Naive thymus-derived CD8-positive, alpha-beta T cell (primary cell): ENCODE data around the gene RPL29. TPM values are rescaled to one million over a fixed set of nuclear protein-coding genes. Genes with fewer than 3 reads are reported as not detected.
"Not testable (repeated sequence)": the region's sequence is repeated elsewhere in the genome, so short reads cannot be mapped to it uniquely, and the experiment has no call there.

Experiments used
- ATAC-seq, 2 donors: fragments of 150-1000 bp; cut with Tn5 transposase in 1 of 2; sonication (Bioruptor Pico), chemical (Tn5 transposase) in 1 of 2; 1 replicate in 1 of 2; 2 replicates in 1 of 2; pipeline ENCODE4 v1.10.0; 2021; ENCODE audit warnings: mild to moderate bottlenecking in 2 of 2, moderate library complexity in 2 of 2
- POLR2A ChIA-PET: fragments of 350-600 bp; sonication (Branson Sonifier 250); formaldehyde crosslinking; loops from one replicate; lab custom pipeline; 2021; ENCODE audit warnings: antibody characterized with exemption; lab: Charles Lee
- DNase-seq, 10 donors: peaks; one replicate each; pipeline versions ENCODE4 v3.0.0 to v3.0.0-alpha.2; 2020 to 2022
- H3K27ac Mint-ChIP-seq, 10 donors: one replicate each; pipeline ENCODE4 v1.8.0; 2020 to 2022; ENCODE audit warnings: mild to moderate bottlenecking in 10 of 10, mixed read lengths in 10 of 10, moderate library complexity in 4 of 10, inconsistent platforms in 1 of 10
- H3K27me3 Mint-ChIP-seq, 5 donors: one replicate each; pipeline ENCODE4 v1.8.0; 2021 to 2022; ENCODE audit warnings: mixed read lengths in 5 of 5
- H3K36me3 Mint-ChIP-seq, 3 donors: one replicate each; pipeline ENCODE4 v1.8.0; 2020 to 2022; ENCODE audit warnings: mixed read lengths in 3 of 3, mild to moderate bottlenecking in 2 of 3, inconsistent platforms in 1 of 3
- H3K4me1 Mint-ChIP-seq, 4 donors: one replicate each; pipeline ENCODE4 v1.8.0; 2021 to 2022; ENCODE audit warnings: mixed read lengths in 4 of 4
- H3K4me3 Mint-ChIP-seq, 10 donors: one replicate each; pipeline ENCODE4 v1.8.0; 2020 to 2022; ENCODE audit warnings: mild to moderate bottlenecking in 10 of 10, mixed read lengths in 10 of 10, moderate library complexity in 6 of 10, inconsistent platforms in 1 of 10
- H3K9me3 Mint-ChIP-seq, 9 donors: one replicate each; pipeline ENCODE4 v1.8.0; 2020 to 2022; ENCODE audit warnings: mixed read lengths in 9 of 9, mild to moderate bottlenecking in 3 of 9, inconsistent platforms in 1 of 9, moderate library complexity in 1 of 9
- polyA plus RNA-seq, 3 donors: library from polyadenylated mRNA; unstranded; fragments of 300-500 nt; fragmentation: Illumina TruSeq; gene quantifications; one replicate each; pipeline ENCODE4 v1.2.3, GENCODE V29; 2021
- total RNA-seq, 8 experiments: library from RNA in 2 of 8; stranded (reverse) in 2 of 8; gene quantifications; one replicate each; pipeline ENCODE4 v1.2.3 and lab custom pipeline; 2021 to 2026

Gene RPL29
- total and polyA plus RNA-seq, 5 experiments from 2014 or later, result 1,232 to 1,741 (median 1,632) TPM

DNA sequence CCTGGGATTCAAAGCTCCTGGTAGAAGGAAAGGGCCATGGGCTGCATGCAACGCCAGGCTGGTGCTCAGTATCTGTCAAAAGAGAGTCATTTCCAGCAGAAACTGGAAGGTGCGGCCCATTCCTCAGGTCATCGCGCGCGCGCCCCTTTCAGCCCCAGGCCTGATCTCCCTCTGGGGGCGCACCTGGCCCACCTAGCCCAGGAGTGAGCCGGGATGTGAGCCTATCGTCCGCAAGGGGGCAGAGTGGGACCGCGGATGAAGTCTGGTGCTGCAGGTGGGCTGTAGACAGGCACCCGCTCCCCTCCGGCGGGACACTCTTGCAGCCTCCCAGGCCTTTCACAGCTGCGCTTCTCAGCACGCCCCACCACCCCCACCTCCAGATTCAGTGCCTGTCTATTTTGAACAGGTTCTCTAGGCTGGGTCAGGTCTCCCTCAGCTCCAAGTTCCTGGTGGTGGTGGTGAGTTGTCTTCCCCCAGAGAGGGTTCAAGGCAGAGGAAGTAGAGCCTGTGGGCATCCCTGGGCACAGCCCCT is 5.8 kb upstream of the RPL29 start:
- Mint-ChIP-seq H3K27ac (no peak overlapping the region), H3K4me1 (peaks cover 6 to 16% (median 14%) of the 10 kb centered on the region in 4 donors), H3K36me3 (no peaks in the 10 kb centered on the region), H3K4me3 (peak overlapping the region in 4 of 10 donors; percentile 1 to 18 (median 4)), H3K9me3 (no peaks in the 10 kb centered on the region), H3K27me3 (peaks cover 0 to 1% (median 0%) of the 10 kb centered on the region in 5 donors)
- ATAC-seq (peak; percentile 99 to 100), DNase-seq (peak; percentile 81 to 94 (median 90))
- POLR2A ChIA-PET, result interaction anchor here (0.8 to 1.9 kb wide), 7 partner anchors 52 to 143 kb away, joined by 3 to 6 read pairs (median 3); partner anchors contain the start of gene PARP3

DNA sequence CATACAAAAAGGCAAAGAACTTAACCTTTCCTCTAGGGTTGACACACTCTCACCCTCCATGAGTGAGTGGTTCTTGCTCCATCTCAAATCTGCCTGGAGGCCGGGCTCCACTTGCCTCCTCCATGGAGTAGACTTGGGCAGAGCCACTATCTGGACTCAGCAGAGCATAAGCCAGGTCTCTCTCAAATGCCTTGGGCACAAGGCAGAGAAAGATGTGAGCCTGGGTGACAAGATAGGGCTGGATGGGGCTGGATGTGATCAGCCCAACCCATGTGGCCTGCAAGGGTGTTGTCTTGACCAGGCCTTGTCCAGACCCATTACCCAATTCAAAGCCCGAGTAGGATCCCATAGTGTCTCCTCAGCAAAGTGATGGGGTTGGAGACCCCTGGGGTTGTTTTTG is 4.2 kb upstream of the RPL29 start:
- H3K9me3 Mint-ChIP-seq, result no peaks in the 10 kb centered on the region
- peaks cover 10 to 22% (median 14%) of the 10 kb centered on the region in 4 donors for H3K4me1 Mint-ChIP-seq
- POLR2A ChIA-PET, result no interaction called here
- DNase-seq, result no peak
- peaks cover 0 to 1% (median 0%) of the 10 kb centered on the region in 5 donors for H3K27me3 Mint-ChIP-seq
- no peak overlapping the region for H3K4me3 Mint-ChIP-seq
- ATAC-seq, result no peak
- peaks cover 0 to 8% (median 2%) of the 10 kb centered on the region in 3 donors for H3K36me3 Mint-ChIP-seq
- peak overlapping the region in 1 of 10 donors; percentile 15 for H3K27ac Mint-ChIP-seq

DNA sequence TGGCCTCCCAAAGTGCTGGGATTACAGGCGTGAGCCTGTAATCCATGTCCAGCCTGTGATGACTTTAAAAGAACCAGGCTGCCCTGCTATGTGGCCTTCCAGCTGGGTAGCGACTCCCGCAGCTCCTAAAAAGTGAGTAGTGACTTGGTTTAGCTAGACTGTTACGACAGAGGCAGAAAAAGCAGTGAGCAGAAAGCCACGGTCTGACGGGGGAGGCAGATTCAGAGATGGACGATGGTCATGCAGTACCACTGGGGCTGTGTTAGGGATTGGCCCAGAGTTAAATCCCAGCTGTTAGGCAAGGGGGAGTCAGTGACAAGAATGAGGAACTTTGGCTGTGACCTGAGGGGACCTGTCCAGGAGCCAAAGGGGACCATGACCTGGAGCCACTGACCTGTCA is 3.1 kb upstream of the RPL29 start:
- POLR2A ChIA-PET, result interaction anchor here (0.7 kb wide), 1 partner anchor 56 kb away, joined by 3 read pairs; no protein-coding TSS in a partner anchor
- Mint-ChIP-seq H3K4me1 (peaks cover 17 to 33% (median 23%) of the 10 kb centered on the region in 4 donors), H3K27me3 (peaks cover 0 to 1% (median 0%) of the 10 kb centered on the region in 5 donors), H3K9me3 (no peaks in the 10 kb centered on the region), H3K27ac (no peak overlapping the region), H3K36me3 (peaks cover 0 to 19% (median 2%) of the 10 kb centered on the region in 3 donors), H3K4me3 (no peak overlapping the region)
- DNase-seq (no peak), ATAC-seq (no peak)

DNA sequence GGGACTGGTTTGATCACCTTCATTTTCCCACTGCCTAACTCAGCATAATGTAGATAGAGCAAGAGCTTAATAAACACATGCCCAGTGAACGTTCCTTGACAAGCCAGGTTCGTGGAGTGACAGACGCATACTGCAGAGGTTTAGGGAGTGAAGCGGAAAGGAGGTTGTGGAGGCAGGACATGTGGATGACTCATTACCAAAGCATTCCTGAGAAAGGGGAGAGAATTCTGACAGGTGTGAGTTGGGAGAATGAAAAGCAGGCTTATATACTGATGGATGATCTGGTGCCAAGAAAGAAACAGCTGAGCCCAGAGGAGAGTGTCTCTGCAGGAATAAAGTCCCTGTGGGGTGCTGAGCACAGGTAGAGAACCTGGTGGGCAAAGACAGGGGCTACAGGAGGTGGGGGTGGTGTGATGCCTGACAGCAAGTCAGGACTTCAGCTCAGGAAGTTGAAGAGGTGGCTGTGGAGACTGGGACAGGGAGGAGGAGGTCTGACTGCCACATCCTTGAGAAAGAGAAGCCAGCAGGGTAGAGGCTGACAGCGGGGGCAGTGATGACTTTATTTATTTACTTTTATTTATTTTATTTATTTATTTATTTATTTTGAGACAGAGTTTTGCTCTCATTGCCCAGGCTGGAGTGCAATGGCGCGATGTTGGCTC is 2.4 kb upstream of the RPL29 start:
- Mint-ChIP-seq H3K9me3 (no peaks in the 10 kb centered on the region), H3K27me3 (peaks cover 0 to 1% (median 0%) of the 10 kb centered on the region in 5 donors), H3K4me3 (no peak overlapping the region), H3K4me1 (peaks cover 19 to 38% (median 26%) of the 10 kb centered on the region in 4 donors), H3K27ac (peak overlapping the region in 3 of 10 donors; percentile 3 to 45 (median 28)), H3K36me3 (peaks cover 0 to 26% (median 2%) of the 10 kb centered on the region in 3 donors)
- DNase-seq, result no peak
- no peak for ATAC-seq
- POLR2A ChIA-PET, result interaction anchor here (4.9 kb wide), 1 partner anchor 15 kb away, joined by 37 read pairs; the partner anchor contains the start of gene ACY1

DNA sequence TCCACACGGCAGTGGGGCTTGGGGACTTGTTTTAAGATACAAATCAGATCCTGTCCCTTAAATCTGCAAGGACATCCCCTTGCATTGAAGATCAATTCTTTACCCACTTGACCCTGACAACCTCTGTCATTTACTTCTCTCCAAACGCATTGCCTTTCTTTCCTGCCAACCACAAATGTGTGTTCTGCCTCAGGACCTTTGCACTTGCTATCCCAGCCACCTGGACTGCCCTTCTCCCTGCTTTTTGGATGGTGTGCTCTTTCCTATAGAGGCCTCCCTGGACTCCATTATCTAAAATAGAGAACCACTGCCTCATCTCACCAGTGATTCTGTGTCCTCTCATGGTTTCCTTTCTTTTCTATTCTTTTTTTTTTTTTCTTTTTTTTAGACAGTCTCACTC is 1.5 kb upstream of the RPL29 start:
- no peak for DNase-seq
- peaks cover 0 to 35% (median 2%) of the 10 kb centered on the region in 3 donors for H3K36me3 Mint-ChIP-seq
- H3K27me3 Mint-ChIP-seq, result peaks cover 0 to 1% (median 0%) of the 10 kb centered on the region in 5 donors
- H3K27ac Mint-ChIP-seq, result peak overlapping the region in 5 of 10 donors; percentile 15 to 80 (median 60)
- ATAC-seq, result no peak
- peak overlapping the region in 7 of 10 donors; percentile 22 to 67 (median 43) for H3K4me3 Mint-ChIP-seq
- POLR2A ChIA-PET, result interaction anchor here (4.9 kb wide), 1 partner anchor 14 kb away, joined by 37 read pairs; the partner anchor contains the start of gene ACY1
- peaks cover 21 to 46% (median 31%) of the 10 kb centered on the region in 4 donors for H3K4me1 Mint-ChIP-seq
- H3K9me3 Mint-ChIP-seq, result no peaks in the 10 kb centered on the region

DNA sequence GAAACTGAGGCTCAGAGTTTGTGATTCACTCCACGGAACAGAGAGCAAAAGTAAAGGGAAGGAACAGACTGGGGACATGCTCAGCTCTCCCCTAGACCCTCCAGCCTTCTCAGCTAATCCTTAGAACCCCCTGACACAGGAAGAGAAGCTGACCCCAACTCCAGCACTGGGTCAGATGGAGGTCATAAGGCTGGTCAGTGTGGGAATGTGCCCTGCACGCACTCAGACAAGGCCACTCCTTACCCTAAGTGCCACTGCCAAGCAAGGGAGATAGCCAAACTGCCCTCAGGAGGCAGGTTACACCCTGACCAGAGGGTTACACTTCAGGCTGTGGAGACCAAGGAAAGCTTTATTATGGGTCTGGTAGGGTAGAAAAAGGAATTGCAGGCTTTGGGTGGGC is 1.2 kb downstream of the RPL29 start:
- no peak for DNase-seq
- peak overlapping the region; percentile 99 to 100 (median 100) for H3K27ac Mint-ChIP-seq
- no peak for ATAC-seq
- H3K9me3 Mint-ChIP-seq, result no peaks in the 10 kb centered on the region
- peaks cover 0 to under 1% (median 0%) of the 10 kb centered on the region in 5 donors for H3K27me3 Mint-ChIP-seq
- H3K36me3 Mint-ChIP-seq, result peaks cover 0 to 38% (median 2%) of the 10 kb centered on the region in 3 donors
- H3K4me1 Mint-ChIP-seq, result peaks cover 15 to 41% (median 31%) of the 10 kb centered on the region in 4 donors
- peak overlapping the region; percentile 95 to 100 (median 100) for H3K4me3 Mint-ChIP-seq
- POLR2A ChIA-PET, result interaction anchor here (1.2 to 4.9 kb wide), 6 partner anchors 11 to 160 kb away, joined by 3 to 37 read pairs (median 18); partner anchors contain the start of genes ABHD14A, ABHD14B, ACY1 and DUSP7

DNA sequence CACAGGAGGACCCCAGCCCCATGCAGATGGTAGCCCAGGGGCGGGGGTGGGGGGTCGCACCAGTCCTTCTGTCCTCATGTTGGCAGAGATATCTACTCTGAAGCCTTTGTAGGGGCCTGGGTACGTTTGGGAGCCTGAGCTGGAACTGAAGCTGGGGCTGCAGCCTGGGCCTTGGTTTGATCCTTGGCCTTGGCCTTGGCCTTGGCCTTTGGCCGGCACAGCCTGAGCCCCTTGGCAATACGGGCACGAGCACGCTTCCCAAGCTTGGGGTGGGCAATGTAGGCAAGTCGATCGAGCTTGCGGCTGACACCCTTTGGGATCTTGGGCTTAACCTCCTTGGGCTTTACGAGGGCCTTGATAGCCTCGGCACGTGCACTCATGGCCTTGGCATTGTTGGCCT is 2.0 kb downstream of the RPL29 start:
- Mint-ChIP-seq H3K36me3 (peaks cover 0 to 38% (median 2%) of the 10 kb centered on the region in 3 donors), H3K4me3 (peak overlapping the region in 7 of 10 donors; percentile 11 to 100 (median 100)), H3K27ac (peak overlapping the region in 8 of 10 donors; percentile 29 to 100 (median 76)), H3K4me1 (peaks cover 21 to 44% (median 31%) of the 10 kb centered on the region in 4 donors)
- DNase-seq, H3K9me3 Mint-ChIP-seq, ATAC-seq, H3K27me3 Mint-ChIP-seq: not testable (repeated sequence)
- POLR2A ChIA-PET, result interaction anchor here (0.8 to 4.9 kb wide), 4 partner anchors 8 to 20 kb away, joined by 4 to 37 read pairs (median 20); partner anchors contain the start of genes ABHD14A, ABHD14B and ACY1

DNA sequence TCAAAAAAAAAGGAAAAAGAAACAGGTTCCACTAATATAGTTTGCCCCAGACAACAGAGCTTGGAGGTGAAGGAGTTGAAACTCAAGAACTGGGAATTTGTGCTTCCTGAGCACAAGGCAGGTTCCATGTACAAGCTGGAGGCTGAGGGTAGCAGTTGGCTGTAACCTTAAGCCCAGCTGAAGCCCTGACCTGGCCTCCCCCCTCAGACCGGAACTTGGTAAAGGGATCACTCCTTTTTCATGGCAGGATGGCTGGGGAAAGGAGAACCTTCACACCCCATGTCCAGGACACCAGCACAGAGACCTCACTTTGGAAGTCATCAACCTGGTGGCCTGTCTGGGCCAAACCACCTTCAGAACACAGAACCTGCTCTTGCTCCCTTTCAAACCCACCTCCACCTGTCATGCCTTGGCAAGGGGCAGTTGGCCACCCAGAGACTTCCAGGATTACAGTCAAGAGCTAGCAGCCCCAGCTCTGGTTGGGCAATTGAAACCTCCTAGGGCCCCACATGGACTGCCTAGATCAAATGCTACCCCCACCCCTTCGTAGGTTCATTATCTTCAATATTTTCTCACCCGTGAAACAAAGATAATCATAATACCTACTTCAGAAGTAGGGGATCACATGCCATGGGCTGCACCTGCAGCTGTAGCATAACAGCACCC is 3.5 kb downstream of the RPL29 start:
- DNase-seq (no peak), ATAC-seq (no peak)
- no peaks in the 10 kb centered on the region for H3K9me3 Mint-ChIP-seq
- H3K27me3 Mint-ChIP-seq, result no peaks in the 10 kb centered on the region
- H3K36me3 Mint-ChIP-seq, result peaks cover 0 to 38% (median 2%) of the 10 kb centered on the region in 3 donors
- H3K27ac Mint-ChIP-seq, result peak overlapping the region in 4 of 10 donors; percentile 15 to 51 (median 31)
- no peak overlapping the region for H3K4me3 Mint-ChIP-seq
- POLR2A ChIA-PET, result interaction anchor here (1.0 to 2.5 kb wide), 5 partner anchors 9 to 50 kb away, joined by 3 to 16 read pairs (median 4); partner anchors contain the start of genes ABHD14A, ACY1, PARP3 and RRP9
- peaks cover 22 to 44% (median 31%) of the 10 kb centered on the region in 4 donors for H3K4me1 Mint-ChIP-seq

DNA sequence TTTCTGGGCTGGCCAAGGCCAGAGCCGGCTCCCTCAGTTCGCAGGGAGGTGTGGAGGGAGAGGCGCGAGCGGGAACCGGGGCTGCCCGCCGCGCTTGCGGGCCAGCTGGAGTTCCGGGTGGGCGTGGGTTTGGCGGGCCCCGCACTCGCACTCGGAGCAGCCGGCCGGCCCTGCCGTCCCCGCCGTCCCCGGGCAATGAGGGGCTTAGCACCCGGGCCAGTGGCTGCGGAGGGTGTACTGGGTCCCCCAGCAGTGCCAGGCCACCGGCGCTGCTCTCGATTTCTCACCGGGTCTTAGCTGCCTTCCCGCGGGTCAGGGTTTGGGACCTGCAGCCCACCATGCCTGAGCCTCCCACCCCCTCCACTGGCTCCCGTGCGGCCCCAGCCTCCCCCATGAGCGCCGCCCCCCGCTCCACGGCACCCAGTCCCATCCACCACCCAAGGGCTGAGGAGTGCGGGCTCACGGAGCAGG is 5.2 kb downstream of the RPL29 start:
- H3K27ac Mint-ChIP-seq, ATAC-seq, H3K4me3 Mint-ChIP-seq, DNase-seq, H3K27me3 Mint-ChIP-seq, H3K9me3 Mint-ChIP-seq: not testable (repeated sequence)
- peaks cover 18 to 36% (median 25%) of the 10 kb centered on the region in 4 donors for H3K4me1 Mint-ChIP-seq
- H3K36me3 Mint-ChIP-seq, result peaks cover 0 to 36% (median under 1%) of the 10 kb centered on the region in 3 donors
- POLR2A ChIA-PET, result interaction anchor here (1.2 to 1.3 kb wide), 3 partner anchors 10 to 48 kb away, joined by 3 to 5 read pairs (median 4); partner anchors contain the start of gene ABHD14A

DNA sequence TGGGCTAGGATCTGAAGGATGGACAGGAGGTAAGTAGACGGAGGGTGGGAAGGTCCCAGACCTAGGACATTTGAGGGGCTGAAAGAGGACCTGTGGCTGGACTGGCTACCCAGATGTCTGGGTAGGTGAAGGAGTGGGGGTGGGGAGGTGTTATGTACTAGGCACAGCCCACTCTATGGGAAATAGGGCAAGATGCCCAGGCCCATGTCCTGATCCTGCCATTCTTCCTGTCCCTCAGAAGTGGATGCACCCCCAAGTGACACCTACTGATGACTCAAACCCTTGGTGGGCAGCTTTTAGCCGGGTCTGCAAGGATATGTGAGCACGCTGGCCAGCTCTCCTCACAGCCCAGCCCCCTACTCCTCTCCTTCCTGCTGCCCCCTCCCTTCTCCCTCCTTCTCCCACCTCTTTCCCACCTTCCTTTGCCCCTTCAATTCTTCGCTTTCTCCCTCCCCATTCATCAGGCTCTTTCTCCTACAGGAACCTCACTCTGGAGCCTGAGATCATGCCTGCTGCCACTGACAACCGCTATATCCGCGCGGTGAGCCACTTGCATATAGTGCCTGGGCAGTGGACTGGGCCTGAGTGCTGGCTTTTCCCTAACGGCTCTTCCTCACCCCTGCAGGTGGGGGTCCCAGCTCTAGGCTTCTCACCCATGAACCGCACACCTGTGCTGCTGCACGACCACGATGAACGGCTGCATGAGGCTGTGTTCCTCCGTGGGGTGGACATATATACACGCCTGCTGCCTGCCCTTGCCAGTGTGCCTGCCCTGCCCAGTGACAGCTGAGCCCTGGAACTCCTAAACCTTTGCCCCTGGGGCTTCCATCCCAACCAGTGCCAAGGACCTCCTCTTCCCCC is 7.2 kb downstream of the RPL29 start:
- Mint-ChIP-seq H3K36me3 (peaks cover 0 to 17% (median 0%) of the 10 kb centered on the region in 3 donors), H3K4me3 (peak overlapping the region in 1 of 10 donors; percentile 56), H3K27me3 (no peaks in the 10 kb centered on the region), H3K27ac (peak overlapping the region; percentile 19 to 82 (median 66)), H3K9me3 (no peaks in the 10 kb centered on the region), H3K4me1 (peaks cover 11 to 25% (median 14%) of the 10 kb centered on the region in 4 donors)
- POLR2A ChIA-PET, result no interaction called here
- DNase-seq (no peak), ATAC-seq (no peak)

DNA sequence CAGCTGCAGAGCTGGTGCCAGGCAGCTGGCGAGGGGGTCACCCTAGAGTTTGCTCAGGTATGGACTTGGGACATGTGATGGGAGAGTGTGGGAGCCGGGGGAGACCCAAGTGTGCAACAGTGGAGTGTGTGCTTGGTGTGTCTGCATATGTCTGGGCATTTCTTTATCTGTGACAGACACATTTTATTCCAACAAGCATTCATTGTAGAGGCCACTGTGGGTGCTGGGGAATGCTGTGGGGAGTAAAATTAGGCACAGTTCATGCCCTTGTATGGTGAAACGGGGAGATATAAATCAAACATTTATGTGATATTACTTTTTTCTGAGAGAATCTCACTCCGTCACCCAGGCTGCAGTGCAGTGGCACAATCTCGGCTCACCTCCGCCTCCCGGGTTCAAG is 8.1 kb downstream of the RPL29 start:
- ATAC-seq, result no peak
- POLR2A ChIA-PET, result interaction anchor here (1.8 to 2.0 kb wide), 2 partner anchors 8 to 11 kb away, joined by 7 to 9 read pairs; partner anchors contain the start of gene RPL29

More for the DNA sequence above, 8.1 kb downstream of the RPL29 start:
- peaks cover 13 to 27% (median 18%) of the 10 kb centered on the region in 4 donors for H3K4me1 Mint-ChIP-seq
- H3K27me3 Mint-ChIP-seq, result no peaks in the 10 kb centered on the region
- no peak overlapping the region for H3K4me3 Mint-ChIP-seq
- DNase-seq, result no peak
- H3K36me3 Mint-ChIP-seq, result peaks cover 0 to 8% (median 0%) of the 10 kb centered on the region in 3 donors
- no peaks in the 10 kb centered on the region for H3K9me3 Mint-ChIP-seq
- peak overlapping the region in 5 of 10 donors; percentile 17 to 73 (median 55) for H3K27ac Mint-ChIP-seq
